ENCODE results near the gene KITLG.

DNA sequence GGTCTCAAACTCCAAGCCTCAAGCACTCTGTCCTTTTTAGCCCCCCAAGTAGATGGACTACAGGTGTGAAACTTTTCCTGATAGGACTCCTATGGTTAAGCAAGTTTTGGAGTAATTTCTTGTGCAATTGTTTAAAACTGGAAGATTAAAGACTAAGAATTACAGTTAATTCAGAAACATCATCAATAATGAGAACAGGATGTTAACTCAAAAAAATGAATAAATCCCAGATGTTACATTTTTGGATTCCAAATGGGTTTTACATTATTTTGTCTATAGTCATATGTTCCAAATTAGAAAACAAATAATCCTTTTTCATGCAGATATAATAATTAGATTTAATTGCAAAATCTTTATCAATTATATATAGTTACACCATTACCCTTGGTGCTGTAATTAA, 24.4 kb upstream of the KITLG start:
- TF ChIP-seq, protein P1, sequence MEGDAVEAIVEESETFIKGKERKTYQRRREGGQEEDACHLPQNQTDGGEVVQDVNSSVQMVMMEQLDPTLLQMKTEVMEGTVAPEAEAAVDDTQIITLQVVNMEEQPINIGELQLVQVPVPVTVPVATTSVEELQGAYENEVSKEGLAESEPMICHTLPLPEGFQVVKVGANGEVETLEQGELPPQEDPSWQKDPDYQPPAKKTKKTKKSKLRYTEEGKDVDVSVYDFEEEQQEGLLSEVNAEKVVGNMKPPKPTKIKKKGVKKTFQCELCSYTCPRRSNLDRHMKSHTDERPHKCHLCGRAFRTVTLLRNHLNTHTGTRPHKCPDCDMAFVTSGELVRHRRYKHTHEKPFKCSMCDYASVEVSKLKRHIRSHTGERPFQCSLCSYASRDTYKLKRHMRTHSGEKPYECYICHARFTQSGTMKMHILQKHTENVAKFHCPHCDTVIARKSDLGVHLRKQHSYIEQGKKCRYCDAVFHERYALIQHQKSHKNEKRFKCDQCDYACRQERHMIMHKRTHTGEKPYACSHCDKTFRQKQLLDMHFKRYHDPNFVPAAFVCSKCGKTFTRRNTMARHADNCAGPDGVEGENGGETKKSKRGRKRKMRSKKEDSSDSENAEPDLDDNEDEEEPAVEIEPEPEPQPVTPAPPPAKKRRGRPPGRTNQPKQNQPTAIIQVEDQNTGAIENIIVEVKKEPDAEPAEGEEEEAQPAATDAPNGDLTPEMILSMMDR (IDR thresholded peaks at IDR 0.05; ENCODE audit: low read depth, low read length, missing input control): no peak
- TF ChIP-seq, protein P2, sequence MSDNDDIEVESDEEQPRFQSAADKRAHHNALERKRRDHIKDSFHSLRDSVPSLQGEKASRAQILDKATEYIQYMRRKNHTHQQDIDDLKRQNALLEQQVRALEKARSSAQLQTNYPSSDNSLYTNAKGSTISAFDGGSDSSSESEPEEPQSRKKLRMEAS (IDR thresholded peaks at IDR 0.05): no peak
- TF ChIP-seq, protein P3, sequence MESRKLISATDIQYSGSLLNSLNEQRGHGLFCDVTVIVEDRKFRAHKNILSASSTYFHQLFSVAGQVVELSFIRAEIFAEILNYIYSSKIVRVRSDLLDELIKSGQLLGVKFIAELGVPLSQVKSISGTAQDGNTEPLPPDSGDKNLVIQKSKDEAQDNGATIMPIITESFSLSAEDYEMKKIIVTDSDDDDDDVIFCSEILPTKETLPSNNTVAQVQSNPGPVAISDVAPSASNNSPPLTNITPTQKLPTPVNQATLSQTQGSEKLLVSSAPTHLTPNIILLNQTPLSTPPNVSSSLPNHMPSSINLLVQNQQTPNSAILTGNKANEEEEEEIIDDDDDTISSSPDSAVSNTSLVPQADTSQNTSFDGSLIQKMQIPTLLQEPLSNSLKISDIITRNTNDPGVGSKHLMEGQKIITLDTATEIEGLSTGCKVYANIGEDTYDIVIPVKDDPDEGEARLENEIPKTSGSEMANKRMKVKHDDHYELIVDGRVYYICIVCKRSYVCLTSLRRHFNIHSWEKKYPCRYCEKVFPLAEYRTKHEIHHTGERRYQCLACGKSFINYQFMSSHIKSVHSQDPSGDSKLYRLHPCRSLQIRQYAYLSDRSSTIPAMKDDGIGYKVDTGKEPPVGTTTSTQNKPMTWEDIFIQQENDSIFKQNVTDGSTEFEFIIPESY (IDR thresholded peaks at IDR 0.05): no peak
- TF ChIP-seq YY1 (IDR thresholded peaks at IDR 0.05) (no peak), RAD21 (IDR thresholded peaks at IDR 0.05) (no peak), FOXA1 (IDR thresholded peaks at IDR 0.05) (no peak), JUND (IDR thresholded peaks at IDR 0.05) (no peak), GABPA (IDR thresholded peaks at IDR 0.05 in 1 of 2, conservative IDR thresholded peaks at IDR 0.05 in 1 of 2) (no peak), EGR1 (IDR thresholded peaks at IDR 0.05; ENCODE audit: low read depth in 2 of 2) (no peak)
